ENCODE data around the gene CLCN4. TPM values are rescaled to one million over a fixed set of nuclear protein-coding genes. Genes with fewer than 3 reads are reported as not detected.

Gene CLCN4
- total and polyA plus RNA-seq, 10 of the 15 experiments (the other 5 are each of a cell fraction or from before 2014, with no cell fraction given): 0.90 to 6.9 (median 2.9) TPM

DNA sequence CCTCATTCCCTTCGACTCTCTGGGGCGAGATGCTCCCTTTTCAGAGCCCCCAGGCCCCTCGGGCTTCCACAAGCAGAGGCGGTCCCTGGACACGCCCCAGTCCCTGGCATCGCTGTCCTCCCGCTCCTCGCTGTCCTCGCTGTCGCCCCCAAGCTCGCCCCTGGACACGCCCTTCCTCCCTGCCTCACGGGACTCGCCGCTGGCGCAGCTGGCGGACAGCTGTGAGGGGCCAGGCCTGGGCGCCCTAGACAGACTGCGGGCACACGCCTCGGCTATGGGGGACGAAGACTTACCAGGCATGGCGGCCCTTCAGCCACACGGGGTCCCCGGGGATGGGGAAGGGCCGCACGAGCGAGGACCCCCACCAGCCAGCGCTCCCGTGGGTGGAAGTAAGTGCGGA is 39.5 kb upstream of the CLCN4 start (continued):
- TF ChIP-seq, protein P1, sequence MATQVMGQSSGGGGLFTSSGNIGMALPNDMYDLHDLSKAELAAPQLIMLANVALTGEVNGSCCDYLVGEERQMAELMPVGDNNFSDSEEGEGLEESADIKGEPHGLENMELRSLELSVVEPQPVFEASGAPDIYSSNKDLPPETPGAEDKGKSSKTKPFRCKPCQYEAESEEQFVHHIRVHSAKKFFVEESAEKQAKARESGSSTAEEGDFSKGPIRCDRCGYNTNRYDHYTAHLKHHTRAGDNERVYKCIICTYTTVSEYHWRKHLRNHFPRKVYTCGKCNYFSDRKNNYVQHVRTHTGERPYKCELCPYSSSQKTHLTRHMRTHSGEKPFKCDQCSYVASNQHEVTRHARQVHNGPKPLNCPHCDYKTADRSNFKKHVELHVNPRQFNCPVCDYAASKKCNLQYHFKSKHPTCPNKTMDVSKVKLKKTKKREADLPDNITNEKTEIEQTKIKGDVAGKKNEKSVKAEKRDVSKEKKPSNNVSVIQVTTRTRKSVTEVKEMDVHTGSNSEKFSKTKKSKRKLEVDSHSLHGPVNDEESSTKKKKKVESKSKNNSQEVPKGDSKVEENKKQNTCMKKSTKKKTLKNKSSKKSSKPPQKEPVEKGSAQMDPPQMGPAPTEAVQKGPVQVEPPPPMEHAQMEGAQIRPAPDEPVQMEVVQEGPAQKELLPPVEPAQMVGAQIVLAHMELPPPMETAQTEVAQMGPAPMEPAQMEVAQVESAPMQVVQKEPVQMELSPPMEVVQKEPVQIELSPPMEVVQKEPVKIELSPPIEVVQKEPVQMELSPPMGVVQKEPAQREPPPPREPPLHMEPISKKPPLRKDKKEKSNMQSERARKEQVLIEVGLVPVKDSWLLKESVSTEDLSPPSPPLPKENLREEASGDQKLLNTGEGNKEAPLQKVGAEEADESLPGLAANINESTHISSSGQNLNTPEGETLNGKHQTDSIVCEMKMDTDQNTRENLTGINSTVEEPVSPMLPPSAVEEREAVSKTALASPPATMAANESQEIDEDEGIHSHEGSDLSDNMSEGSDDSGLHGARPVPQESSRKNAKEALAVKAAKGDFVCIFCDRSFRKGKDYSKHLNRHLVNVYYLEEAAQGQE (IDR thresholded peaks at IDR 0.05; ENCODE audit: low read depth, low read length): no peak
- no peak for TF ChIP-seq SPI1 (IDR thresholded peaks at IDR 0.05; ENCODE audit: borderline replicate concordance, insufficient read depth, low read depth, low read length)
- TF ChIP-seq CREB1 (IDR thresholded peaks at IDR 0.05; ENCODE audit: low read depth): no peak

DNA sequence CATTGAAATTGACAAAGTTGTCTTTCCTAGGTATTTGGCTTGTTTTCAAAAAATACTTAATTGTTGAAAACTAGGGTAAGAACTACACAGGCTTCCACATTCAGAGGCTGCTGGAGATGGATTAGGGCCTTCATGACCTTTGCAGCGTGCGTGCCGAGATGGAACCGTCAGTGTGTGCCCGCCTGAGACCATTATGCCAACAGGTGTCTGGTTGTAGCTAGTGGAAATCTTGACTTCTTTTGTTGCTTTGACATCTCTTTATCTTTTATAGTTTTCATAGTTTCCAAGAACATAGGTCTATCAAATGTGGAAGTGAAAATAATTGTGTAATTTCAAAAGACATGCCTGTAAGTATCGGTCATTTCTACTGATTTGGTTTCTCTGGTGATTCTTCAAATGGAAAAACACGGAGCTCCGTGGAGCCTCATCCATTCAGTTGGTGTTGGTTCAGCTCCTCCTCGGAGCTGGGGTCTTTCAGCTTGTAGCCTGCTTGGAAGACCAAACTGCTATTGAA is 38.9 kb upstream of the CLCN4 start:
- Histone ChIP-seq H3K4me2 (ENCODE audit: control insufficient read depth, insufficient read depth) (peak overlapping the region; percentile 9), H3K79me2 (ENCODE audit: control insufficient read depth, insufficient read depth, low read length) (no peaks in the 10 kb centered on the region), H2AFZ (ENCODE audit: control insufficient read depth, low read depth, low read length) (no peak overlapping the region), H3K27me3 (replicated peaks in 1 of 2; ENCODE audit: control insufficient read depth in 2 of 2, insufficient read depth in 2 of 2, low read length in 1 of 2) (no peaks in the 10 kb centered on the region), H4K20me1 (ENCODE audit: control insufficient read depth, insufficient read depth) (no peaks in the 10 kb centered on the region), H3K4me1 (ENCODE audit: control insufficient read depth, insufficient read depth, low read length) (peaks cover 31% of the 10 kb centered on the region), H3K9me3 (replicated peaks; ENCODE audit: control insufficient read depth, insufficient read depth, low read length) (no peaks in the 10 kb centered on the region), H3K27ac (ENCODE audit: control insufficient read depth, insufficient read depth) (no peak overlapping the region; the same call in 1 of the 2 replicates), H3K9ac (ENCODE audit: control insufficient read depth, insufficient read depth, low read length) (no peak overlapping the region), H3K4me3 (no peak overlapping the region), H3K36me3 (ENCODE audit: control insufficient read depth in 2 of 2, insufficient read depth in 2 of 2, low read length in 1 of 2) (peaks cover 0 to 5% of the 10 kb centered on the region in 2 experiments; a peak in 3 of 4 replicates)
- CTCF ChIA-PET: interaction anchor here (0.7 to 12.3 kb wide), 29 partner anchors 9 to 246 kb away, joined by 3 to 412 read pairs (median 18); no protein-coding TSS in a partner anchor
- WGBS (ENCODE audit: insufficient coverage, insufficient replicate concordance, low lambda C conversion rate, missing lambda C conversion rate): 29% methylated on average over 9 of the region's 9 CpGs
- no TSS peak for BruUV-seq (replicated peaks)
- ATAC-seq: peak; percentile 58
- RAD21 ChIA-PET (ENCODE audit: unreplicated experiment): interaction anchor here (0.6 to 13.2 kb wide), 25 partner anchors 7 to 242 kb away, joined by 3 to 424 read pairs (median 4); no protein-coding TSS in a partner anchor
- no peak for DNase-seq (ENCODE audit: low read depth, low spot score)
- peak; percentile 13 for FAIRE-seq
- SMC1A ChIA-PET (ENCODE audit: uncharacterized antibody, unreplicated experiment): interaction anchor here (0.6 to 16.7 kb wide), 21 partner anchors 9 to 255 kb away, joined by 3 to 281 read pairs (median 9); no protein-coding TSS in a partner anchor
- intact Hi-C loops (cut with micrococcal nuclease; ENCODE audit: unreplicated experiment) (loop anchor here (2.0 to 10.0 kb wide), 5 partner anchors 19 to 1301 kb away; no protein-coding TSS in a partner anchor), in situ Hi-C loops (cut with MboI) (loop anchor here (5.0 to 25.0 kb wide), 3 partner anchors 121 to 1306 kb away; partner anchors contain the start of gene FAM9A)
- POLR2A ChIA-PET: interaction anchor here (0.6 to 4.5 kb wide), 8 partner anchors 11 to 126 kb away, joined by 3 to 42 read pairs (median 4); no protein-coding TSS in a partner anchor
- no peak for TF ChIP-seq GABPA (IDR thresholded peaks at IDR 0.05; ENCODE audit: low read depth)
- TF ChIP-seq FOXM1 (IDR thresholded peaks at IDR 0.05; ENCODE audit: low read depth, low read length): peak; percentile 70; the same call in 1 of the 2 replicates
- TF ChIP-seq, protein P2, sequence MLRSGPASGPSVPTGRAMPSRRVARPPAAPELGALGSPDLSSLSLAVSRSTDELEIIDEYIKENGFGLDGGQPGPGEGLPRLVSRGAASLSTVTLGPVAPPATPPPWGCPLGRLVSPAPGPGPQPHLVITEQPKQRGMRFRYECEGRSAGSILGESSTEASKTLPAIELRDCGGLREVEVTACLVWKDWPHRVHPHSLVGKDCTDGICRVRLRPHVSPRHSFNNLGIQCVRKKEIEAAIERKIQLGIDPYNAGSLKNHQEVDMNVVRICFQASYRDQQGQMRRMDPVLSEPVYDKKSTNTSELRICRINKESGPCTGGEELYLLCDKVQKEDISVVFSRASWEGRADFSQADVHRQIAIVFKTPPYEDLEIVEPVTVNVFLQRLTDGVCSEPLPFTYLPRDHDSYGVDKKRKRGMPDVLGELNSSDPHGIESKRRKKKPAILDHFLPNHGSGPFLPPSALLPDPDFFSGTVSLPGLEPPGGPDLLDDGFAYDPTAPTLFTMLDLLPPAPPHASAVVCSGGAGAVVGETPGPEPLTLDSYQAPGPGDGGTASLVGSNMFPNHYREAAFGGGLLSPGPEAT (IDR thresholded peaks at IDR 0.05; ENCODE audit: low read depth): no peak; the same call in 1 of the 2 replicates
- TF ChIP-seq SREBF1 (IDR thresholded peaks at IDR 0.05; ENCODE audit: low read length): no peak
- TF ChIP-seq SP1 (IDR thresholded peaks at IDR 0.05; ENCODE audit: low read depth, low read length): no peak
- TF ChIP-seq EP300 (IDR thresholded peaks at IDR 0.05; ENCODE audit: borderline replicate concordance in 1 of 2, control insufficient read depth in 1 of 2, low read depth in 2 of 2, low read length in 2 of 2): peak; percentile 30 to 43; a peak in 1 of 4 replicates
- TF ChIP-seq POLR2AphosphoS2 (IDR thresholded peaks at IDR 0.05; ENCODE audit: low read depth, low read length): no peak
- TF ChIP-seq ZNF24 (IDR thresholded peaks at IDR 0.05): no peak
- TF ChIP-seq KDM1A (IDR thresholded peaks at IDR 0.05; ENCODE audit: borderline replicate concordance): no peak
- TF ChIP-seq ZNF384 (IDR thresholded peaks at IDR 0.05; ENCODE audit: borderline replicate concordance, low read depth, low read length): no peak
- TF ChIP-seq, protein P3, sequence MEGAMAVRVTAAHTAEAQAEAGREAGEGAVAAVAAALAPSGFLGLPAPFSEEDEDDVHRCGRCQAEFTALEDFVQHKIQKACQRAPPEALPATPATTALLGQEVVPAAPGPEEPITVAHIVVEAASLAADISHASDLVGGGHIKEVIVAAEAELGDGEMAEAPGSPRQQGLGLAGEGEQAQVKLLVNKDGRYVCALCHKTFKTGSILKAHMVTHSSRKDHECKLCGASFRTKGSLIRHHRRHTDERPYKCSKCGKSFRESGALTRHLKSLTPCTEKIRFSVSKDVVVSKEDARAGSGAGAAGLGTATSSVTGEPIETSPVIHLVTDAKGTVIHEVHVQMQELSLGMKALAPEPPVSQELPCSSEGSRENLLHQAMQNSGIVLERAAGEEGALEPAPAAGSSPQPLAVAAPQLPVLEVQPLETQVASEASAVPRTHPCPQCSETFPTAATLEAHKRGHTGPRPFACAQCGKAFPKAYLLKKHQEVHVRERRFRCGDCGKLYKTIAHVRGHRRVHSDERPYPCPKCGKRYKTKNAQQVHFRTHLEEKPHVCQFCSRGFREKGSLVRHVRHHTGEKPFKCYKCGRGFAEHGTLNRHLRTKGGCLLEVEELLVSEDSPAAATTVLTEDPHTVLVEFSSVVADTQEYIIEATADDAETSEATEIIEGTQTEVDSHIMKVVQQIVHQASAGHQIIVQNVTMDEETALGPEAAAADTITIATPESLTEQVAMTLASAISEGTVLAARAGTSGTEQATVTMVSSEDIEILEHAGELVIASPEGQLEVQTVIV (IDR thresholded peaks at IDR 0.05; ENCODE audit: borderline replicate concordance, partially characterized antibody): no peak

All from GM12878 (cell line).